AG04450 (cell line): ENCODE measurements around the gene ST7. TPM values are rescaled to one million over a fixed set of nuclear protein-coding genes. Genes with fewer than 3 reads are reported as not detected.

Source experiments
- CTCF ChIA-PET: fragments of 300-600, 350-600 bp; formaldehyde crosslinking; extraction: SDS; loops from one replicate; lab custom pipeline; 2022; ENCODE audit warnings: antibody characterized with exemption, inconsistent platforms; lab: Charles Lee
- POLR2A ChIA-PET: fragments of 350-600 bp; formaldehyde crosslinking; extraction: SDS; loops from one replicate; lab custom pipeline; 2021; ENCODE audit warnings: antibody characterized with exemption, inconsistent platforms; lab: Yijun Ruan, JAX
- DNase-seq: peaks from one replicate; pipeline ENCODE4 v3.0.0-alpha.2; 2011; ENCODE audit warnings: low read depth, low spot score
- H3K27ac ChIP-seq: one replicate; pipeline ENCODE4 v1.5.1; 2012; ENCODE audit warnings: low read depth, low read length, control low read depth
- H3K27me3 ChIP-seq: one replicate; pipeline ENCODE4 v1.6.0; 2012; ENCODE audit warnings: low read length; ENCODE audit not compliant: control insufficient read depth, insufficient read depth
- H3K4me3 ChIP-seq: 2 replicates; pipeline ENCODE4 v1.5.1; 2011; ENCODE audit warnings: mild to moderate bottlenecking, low read depth, low read length, control low read depth
- H3K9me3 ChIP-seq: 2 replicates; pipeline ENCODE4 v1.5.1; 2012; ENCODE audit warnings: low read length; ENCODE audit not compliant: control insufficient read depth, insufficient read depth
- CTCF ChIP-seq: IDR thresholded peaks from 2 replicates; pipeline ENCODE4 v1.5.1; 2011; ENCODE audit warnings: low read depth, low read length, control low read depth, inconsistent platforms
- polyA plus RNA-seq: library from polyadenylated mRNA; depleted of rRNA; stranded (reverse); fragments of >200 nt; gene quantifications from 2 replicates; pipeline ENCODE4 v1.2.3, GENCODE V29; 2011

ST7 gene
- polyA plus RNA-seq, 1 experiment, result 34.5 TPM

GRCh38 chr7:117045927-117046710 lies 92.8 kb downstream of the ST7 start:
- Histone ChIP-seq H3K4me3 (no peak overlapping the region), H3K9me3 (no peaks in the 10 kb centered on the region), H3K27ac (no peak overlapping the region), H3K27me3 (no peaks in the 10 kb centered on the region)
- POLR2A ChIA-PET, result no interaction called here
- CTCF ChIA-PET, result interaction anchor here (0.9 kb wide), 1 partner anchor 116 kb away, joined by 3 read pairs; no protein-coding TSS in a partner anchor
- DNase-seq, result no peak
- TF ChIP-seq CTCF, result no peak

GRCh38 chr7:117047496-117047895 lies 94.2 kb downstream of the ST7 start:
- Histone ChIP-seq H3K27me3 (no peaks in the 10 kb centered on the region), H3K27ac (no peak overlapping the region), H3K9me3 (no peaks in the 10 kb centered on the region), H3K4me3 (no peak overlapping the region)
- DNase-seq, result no peak
- POLR2A ChIA-PET, result no interaction called here
- no peak for TF ChIP-seq CTCF
- CTCF ChIA-PET, result interaction anchor here (0.5 to 0.7 kb wide), 2 partner anchors 35 to 37 kb away, joined by 3 to 4 read pairs; no protein-coding TSS in a partner anchor

DNA sequence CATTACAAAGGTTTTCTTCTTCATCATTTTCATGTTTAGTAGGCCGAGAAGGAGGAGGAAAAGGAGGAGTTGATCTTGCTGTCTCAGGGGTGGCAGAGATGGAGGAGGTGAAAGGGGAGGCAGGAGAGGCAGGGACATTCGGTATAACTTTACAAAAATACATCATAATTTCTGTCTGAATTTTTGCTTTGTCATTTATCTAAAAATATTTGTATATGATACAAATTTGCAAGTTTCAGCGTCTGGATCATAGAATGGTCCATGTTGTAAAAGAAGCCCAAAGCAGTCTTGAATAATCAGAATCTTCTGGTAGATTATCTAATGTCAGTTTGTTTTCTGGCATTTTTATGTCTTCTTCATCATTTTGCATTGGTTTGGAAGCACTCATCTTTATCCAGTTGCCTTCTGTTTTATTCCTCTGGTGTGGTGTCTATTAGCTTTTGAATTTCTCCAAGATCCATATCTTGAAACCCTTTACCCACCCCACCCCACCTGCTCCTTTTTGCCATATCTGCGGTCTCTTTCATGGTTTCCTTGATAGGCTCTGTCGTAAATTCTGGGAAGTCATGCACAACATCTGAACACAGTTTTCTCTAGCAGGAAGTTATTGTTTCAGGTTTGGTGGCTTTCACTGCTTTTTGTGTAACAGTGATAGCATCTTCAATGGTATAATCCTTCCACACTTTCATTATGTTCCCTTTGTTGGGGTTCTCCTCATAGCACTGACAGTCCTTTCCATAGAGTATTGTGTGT lies 95.0 kb downstream of the ST7 start:
- Histone ChIP-seq H3K4me3 (no peak overlapping the region), H3K27me3 (no peaks in the 10 kb centered on the region), H3K9me3 (no peaks in the 10 kb centered on the region), H3K27ac (no peak overlapping the region)
- ChIA-PET CTCF (interaction anchor here (0.5 kb wide), 1 partner anchor 36 kb away, joined by 4 read pairs; no protein-coding TSS in a partner anchor), POLR2A (no interaction called here)
- DNase-seq, result no peak
- no peak for TF ChIP-seq CTCF

DNA sequence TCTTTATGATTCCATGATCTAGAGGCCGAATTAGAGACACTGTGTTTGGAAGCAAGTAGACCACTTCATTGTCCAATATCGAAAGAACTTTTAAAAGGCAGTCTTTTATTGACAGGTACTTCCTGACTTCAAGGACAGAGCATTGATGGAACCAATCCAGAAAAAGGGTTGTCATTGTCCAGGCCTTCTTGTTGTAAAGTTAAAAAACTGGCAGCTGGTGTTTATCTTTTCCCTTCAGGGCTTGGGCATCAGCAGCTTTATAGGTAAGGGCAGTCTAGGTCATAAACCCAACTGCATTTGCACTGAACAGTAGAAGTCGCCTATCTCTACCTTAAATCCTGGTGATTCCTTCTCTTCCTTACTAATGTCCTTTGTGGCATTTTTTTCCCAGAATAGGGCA lies 95.6 kb downstream of the ST7 start:
- H3K9me3 ChIP-seq, result no peaks in the 10 kb centered on the region
- no peak overlapping the region for H3K27ac ChIP-seq
- no peaks in the 10 kb centered on the region for H3K27me3 ChIP-seq
- POLR2A ChIA-PET, result no interaction called here
- H3K4me3 ChIP-seq, result no peak overlapping the region
- no peak for DNase-seq
- TF ChIP-seq CTCF, result no peak
- CTCF ChIA-PET, result no interaction called here

GRCh38 chr7:117051808-117052207 lies 98.5 kb downstream of the ST7 start:
- TF ChIP-seq CTCF, result no peak
- POLR2A ChIA-PET, result no interaction called here
- CTCF ChIA-PET, result no interaction called here
- no peaks in the 10 kb centered on the region for H3K27me3 ChIP-seq
- H3K9me3 ChIP-seq, result no peaks in the 10 kb centered on the region
- H3K27ac ChIP-seq, result no peak overlapping the region
- no peak for DNase-seq
- H3K4me3 ChIP-seq, result no peak overlapping the region
